ENCODE data around the gene SLC12A8.
A peak's percentile ranks its signal among the peaks of the same experiment; 100 is the strongest.

The SLC12A8 gene

GRCh38 chr3:125145751-125146475 is 66.6 kb downstream of the SLC12A8 start:
- TF ChIP-seq CTCF (IDR thresholded peaks at IDR 0.05; ENCODE audit: low read length, missing control alignments) = no peak
- DNase-seq (ENCODE audit: low read depth) = peak; percentile 73
- no peak overlapping the region for H3K4me3 ChIP-seq (replicated peaks; ENCODE audit: low read depth, low read length)

GRCh38 chr3:125144653-125145314 is 67.8 kb downstream of the SLC12A8 start:
- no peak for TF ChIP-seq CTCF (IDR thresholded peaks at IDR 0.05; ENCODE audit: low read length, missing control alignments)
- no peak overlapping the region for H3K4me3 ChIP-seq (replicated peaks; ENCODE audit: low read depth, low read length)
- DNase-seq (ENCODE audit: low read depth) = no peak

GRCh38 chr3:125143982-125144652 is 68.4 kb downstream of the SLC12A8 start:
- peak; percentile 66 for DNase-seq (ENCODE audit: low read depth)
- no peak for TF ChIP-seq CTCF (IDR thresholded peaks at IDR 0.05; ENCODE audit: low read length, missing control alignments)
- H3K4me3 ChIP-seq (replicated peaks; ENCODE audit: low read depth, low read length) = no peak overlapping the region

GRCh38 chr3:125143538-125143937 is 69.0 kb downstream of the SLC12A8 start:
- no peak for TF ChIP-seq CTCF (IDR thresholded peaks at IDR 0.05; ENCODE audit: low read length, missing control alignments)
- no peak for DNase-seq (ENCODE audit: low read depth)
- no peak overlapping the region for H3K4me3 ChIP-seq (replicated peaks; ENCODE audit: low read depth, low read length)

- DNase-seq (ENCODE audit: low read depth) = no peak
- no peak for TF ChIP-seq CTCF (IDR thresholded peaks at IDR 0.05; ENCODE audit: low read length, missing control alignments)
- H3K4me3 ChIP-seq (replicated peaks; ENCODE audit: low read depth, low read length) = no peak overlapping the region
These were observed 69.6 kb downstream of the SLC12A8 start for GRCh38 chr3:125142940-125143339.

- H3K4me3 ChIP-seq (replicated peaks; ENCODE audit: low read depth, low read length) = no peak overlapping the region
- no peak for DNase-seq (ENCODE audit: low read depth)
- TF ChIP-seq CTCF (IDR thresholded peaks at IDR 0.05; ENCODE audit: low read length, missing control alignments) = no peak
These were observed 70.1 kb downstream of the SLC12A8 start for GRCh38 chr3:125142420-125142778.
